Measurements from ENCODE around the gene CSH1.
"Not testable (repeated sequence)": the region's sequence is repeated elsewhere in the genome, so short reads cannot be mapped to it uniquely, and the experiment has no call there.

DNA sequence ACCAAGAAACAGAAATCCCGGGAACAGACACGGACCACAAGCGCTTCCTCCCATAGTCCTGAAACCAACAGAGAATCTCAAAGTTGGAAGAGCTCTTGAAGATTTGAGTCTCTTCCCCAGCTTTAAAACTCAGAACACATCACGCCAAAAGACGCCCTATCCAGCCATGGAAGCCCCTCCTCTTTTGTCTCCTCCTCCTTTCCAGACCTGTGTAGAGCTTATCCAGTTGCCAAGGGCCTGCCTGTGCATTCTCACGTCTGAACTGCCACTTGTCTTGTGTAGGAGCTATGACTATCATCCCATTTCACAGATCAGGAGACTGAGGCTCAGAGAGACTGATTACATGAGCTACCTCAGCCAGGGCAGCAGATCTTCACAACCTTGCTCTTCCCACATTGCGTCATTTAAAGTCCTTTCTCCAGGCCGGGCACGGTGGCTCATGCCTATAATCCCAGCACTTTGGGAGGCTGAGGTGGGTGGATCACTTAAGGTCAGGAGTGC lies 13.7 kb downstream of the CSH1 start:
- not testable (repeated sequence) for TF ChIP-seq CTCF (IDR thresholded peaks at IDR 0.05; ENCODE audit: borderline replicate concordance, extremely low read depth, low read length, poor library complexity, severe bottlenecking); EZH2 (IDR thresholded peaks at IDR 0.05; ENCODE audit: borderline replicate concordance, low read depth, low read length, severe bottlenecking)

Measured in DND-41 (cell line).